HepG2 (cell line): ENCODE measurements around the gene CD302. TPM values are rescaled to one million over a fixed set of nuclear protein-coding genes. Genes with fewer than 3 reads are reported as not detected.

Experiments
- ATAC-seq: fragments of 200-7000 bp; cut with Tn5 transposase; 3 replicates; pipeline ENCODE4 v1.9.1; 2020; ENCODE audit warnings: mild to moderate bottlenecking, moderate library complexity
- BruUV-seq: library from RNA; stranded (reverse); fragments of 400-500 nt; replicated peaks from 2 replicates; lab custom pipeline; 2021; lab: Mats Ljungman, UMichigan
- CTCF ChIA-PET: fragments of 300-600 bp; formaldehyde crosslinking; extraction: SDS; loops from one replicate; lab custom pipeline; 2021; ENCODE audit warnings: low total read pairs, inconsistent platforms, low intra/inter-chr PET ratio; lab: Yijun Ruan, JAX
- POLR2A ChIA-PET: fragments of 350-600 bp; sonication (Branson Sonifier 250); formaldehyde crosslinking; loops from one replicate; lab custom pipeline; 2020; ENCODE audit warnings: antibody characterized with exemption, inconsistent platforms; lab: Yijun Ruan, JAX
- DNase-seq: peaks from one replicate; pipeline ENCODE4 v3.0.0-alpha.2; 2015; ENCODE audit warnings: low spot score
- FAIRE-seq: peaks from 3 replicates; lab custom pipeline; 2011; peaks lifted over from hg19 to GRCh38; lab: Jason Lieb, UNC
- H2AFZ ChIP-seq: one replicate; pipeline ENCODE4 v1.6.1; 2011; ENCODE audit warnings: low read length, inconsistent platforms
- H3K27ac ChIP-seq: fragments of 300-600 bp; 3 replicates; pipeline ENCODE4 v1.8.0; 2011; ENCODE audit warnings: mixed run types, mild to moderate bottlenecking, mixed read lengths, low read length, inconsistent platforms; ENCODE audit not compliant: insufficient read depth; ENCODE audit errors: extremely low read length
- H3K27me3 ChIP-seq, 2 experiments: fragments of 200-600 bp in 1 of 2; 2 replicates in 1 of 2; 3 replicates in 1 of 2; pipeline versions ENCODE4 v1.6.0 to v1.8.0; 2011; ENCODE audit warnings: low read length in 2 of 2, mild to moderate bottlenecking in 2 of 2, moderate library complexity in 2 of 2, inconsistent platforms in 1 of 2; ENCODE audit not compliant: insufficient read depth in 2 of 2, control insufficient read depth in 1 of 2
- H3K36me3 ChIP-seq, 2 experiments: fragments of 200-600 bp in 1 of 2; replicated peaks in 1 of 2; 2 replicates in 1 of 2; 3 replicates in 1 of 2; pipeline versions ENCODE4 v1.5.1 to v1.8.0; 2011; ENCODE audit warnings: low read length in 2 of 2, inconsistent platforms in 1 of 2; ENCODE audit not compliant: insufficient read depth in 2 of 2, control insufficient read depth in 1 of 2
- H3K4me1 ChIP-seq: 2 replicates; pipeline ENCODE4 v1.5.1; 2012; ENCODE audit warnings: low read length, inconsistent platforms; ENCODE audit not compliant: insufficient read depth
- H3K4me2 ChIP-seq: 2 replicates; pipeline ENCODE4 v1.6.0; 2011; ENCODE audit warnings: low read depth, low read length, inconsistent platforms
- H3K4me3 ChIP-seq, 3 experiments: fragments of 200-600 bp in 1 of 3; sonication (generic), shearing (Covaris generic) in 1 of 3; replicated peaks in 1 of 3; 2 replicates each; pipeline ENCODE4 v1.5.1; 2011 to 2016; ENCODE audit warnings: low read length in 3 of 3, inconsistent platforms in 2 of 3, low read depth in 2 of 3, mild to moderate bottlenecking in 2 of 3, control low read depth in 1 of 3, mixed read lengths in 1 of 3; ENCODE audit not compliant: insufficient read depth in 1 of 3
- H3K79me2 ChIP-seq: one replicate; pipeline ENCODE4 v1.6.1; 2011; ENCODE audit warnings: low read length, inconsistent platforms; ENCODE audit not compliant: insufficient read depth
- H3K9ac ChIP-seq: 2 replicates; pipeline ENCODE4 v1.6.0; 2011; ENCODE audit warnings: mild to moderate bottlenecking, low read depth, low read length, inconsistent platforms; ENCODE audit not compliant: insufficient read depth
- H3K9me3 ChIP-seq: 2 replicates; pipeline ENCODE4 v1.5.1; 2012; ENCODE audit warnings: mild to moderate bottlenecking, low read length
- H4K20me1 ChIP-seq: 2 replicates; pipeline ENCODE4 v1.6.0; 2011; ENCODE audit warnings: inconsistent platforms, mild to moderate bottlenecking, low read length, moderate library complexity; ENCODE audit not compliant: insufficient read depth
- ARHGAP35 ChIP-seq: sonication (generic); formaldehyde crosslinking; IDR thresholded peaks from 2 replicates; pipeline ENCODE4 v1.9.0; 2022; ENCODE audit warnings: mild to moderate bottlenecking, inconsistent platforms, moderate library complexity, missing genetic modification reagents, borderline replicate concordance
- DNMT3B ChIP-seq: conservative IDR thresholded peaks from 2 replicates; pipeline ENCODE4 v1.6.1; 2016; ENCODE audit warnings: missing biosample characterization, control low read depth
- EZH2 ChIP-seq: conservative IDR thresholded peaks from 2 replicates; pipeline ENCODE4 v1.6.1; 2012; ENCODE audit warnings: mild to moderate bottlenecking, low read depth, low read length, moderate library complexity
- HOXA9 ChIP-seq: sonication (generic); formaldehyde crosslinking; IDR thresholded peaks from 2 replicates; pipeline ENCODE4 v1.8.1; 2022; ENCODE audit warnings: missing genetic modification reagents, mild to moderate bottlenecking, moderate library complexity, borderline replicate concordance
- MTF2 ChIP-seq: sonication (generic); formaldehyde crosslinking; IDR thresholded peaks from 2 replicates; pipeline ENCODE4 v1.5.0; 2020; ENCODE audit warnings: missing genetic modification reagents, borderline replicate concordance
- SMC3 ChIP-seq: IDR thresholded peaks from 2 replicates; pipeline ENCODE4 v1.6.1; 2011; ENCODE audit warnings: low read length, improper control_type of control experiment
- TAF1 ChIP-seq: sonication (generic); formaldehyde crosslinking; IDR thresholded peaks from 2 replicates; pipeline ENCODE4 v1.4.0; 2020; ENCODE audit warnings: missing genetic modification reagents
- TMF1 ChIP-seq: sonication (generic); formaldehyde crosslinking; IDR thresholded peaks from 2 replicates; pipeline ENCODE4 v1.8.1; 2022; ENCODE audit warnings: low read depth, missing genetic modification reagents
- ZBTB26 ChIP-seq: IDR thresholded peaks from 2 replicates; pipeline ENCODE4 v1.6.1; 2016; ENCODE audit warnings: missing compliant biosample characterization, missing genetic modification reagents, borderline replicate concordance
- ZNF138 ChIP-seq: sonication (generic); formaldehyde crosslinking; IDR thresholded peaks from 2 replicates; pipeline ENCODE4 v1.5.0; 2020; ENCODE audit warnings: mild to moderate bottlenecking, low read depth, missing genetic modification reagents
- ZNF343 ChIP-seq: sonication (generic); formaldehyde crosslinking; IDR thresholded peaks from 2 replicates; pipeline ENCODE4 v1.4.0; 2020; ENCODE audit warnings: mild to moderate bottlenecking, missing genetic modification reagents
- ZNF383 ChIP-seq: sonication (generic); formaldehyde crosslinking; IDR thresholded peaks from 2 replicates; pipeline ENCODE4 v1.4.0; 2020; ENCODE audit warnings: missing genetic modification reagents, mild to moderate bottlenecking, borderline replicate concordance
- ZNF414 ChIP-seq: sonication (generic); formaldehyde crosslinking; IDR thresholded peaks from 2 replicates; pipeline ENCODE4 v1.5.0; 2020; ENCODE audit warnings: missing genetic modification reagents
- ZNF556 ChIP-seq: sonication (generic); formaldehyde crosslinking; IDR thresholded peaks from 2 replicates; pipeline ENCODE4 v1.4.0; 2020; ENCODE audit warnings: mild to moderate bottlenecking, missing genetic modification reagents, borderline replicate concordance
- ZNF580 ChIP-seq: IDR thresholded peaks from 2 replicates; pipeline ENCODE4 v1.6.1; 2016; ENCODE audit warnings: low read depth, borderline replicate concordance
- ZSCAN21 ChIP-seq: sonication (generic); formaldehyde crosslinking; IDR thresholded peaks from 2 replicates; pipeline ENCODE4 v1.8.0; 2022; ENCODE audit warnings: mild to moderate bottlenecking, missing genetic modification reagents, moderate library complexity, borderline replicate concordance
- WGBS: methylation state at CpG from one replicate; pipeline ENCODE4 v1.1.6; 2017; ENCODE audit warnings: low lambda C conversion rate; 5-methylcytosine and 5-hydroxymethylcytosine counted together
- in situ Hi-C: cut with HindIII; loops from 2 replicates; pipeline ENCODE4 v1.10.0; 2017; ENCODE audit warnings: low pct_unique_long_range_greater_than_20kb; ENCODE audit not compliant: extremely low pct_ligation_motif_present
- intact Hi-C: fragments of 100-400 bp; cut with micrococcal nuclease; formaldehyde crosslinking; loops from one replicate; pipeline ENCODE4 v1.10.0; 2022; ENCODE audit not compliant: unreplicated experiment
- polyA plus RNA-seq, 8 experiments: library from polyadenylated mRNA; depleted of rRNA in 3 of 8; stranded (reverse) in 7 of 8; unstranded in 1 of 8; fragments of >200 nt; fragmentation: Illumina TruSeq in 4 of 8; extraction: Trizol in 4 of 8; gene quantifications; 2 replicates each; pipeline versions ENCODE4 v1.2.1 to v1.2.3, GENCODE V29; 2011 to 2016; ENCODE audit warnings: low read depth in 4 of 8, missing spikeins in 1 of 8, mixed read lengths in 1 of 8; ENCODE audit not compliant: insufficient read depth in 1 of 8
- total RNA-seq, 5 experiments: library from RNA; depleted of rRNA; stranded (reverse); fragments of >200 nt; fragmentation: Illumina TruSeq; extraction: Trizol; gene quantifications; 2 replicates each; pipeline ENCODE4 v1.2.3, GENCODE V29; 2016; ENCODE audit warnings: low read depth in 1 of 5

CD302 gene
- total and polyA plus RNA-seq, 2 of the 13 experiments (the other 11 are each of a cell fraction or from before 2014, with no cell fraction given) = 8.0 to 15.6 TPM

- no peaks in the 10 kb centered on the region for H3K9me3 ChIP-seq
- no peak overlapping the region for H3K4me3 ChIP-seq
- no peaks in the 10 kb centered on the region for H4K20me1 ChIP-seq
- no peaks in the 10 kb centered on the region for H3K36me3 ChIP-seq
- no TSS peak for BruUV-seq
- no peaks in the 10 kb centered on the region for H3K79me2 ChIP-seq
- WGBS = 28% methylated on average over 1 of the region's 1 CpG
- H3K27ac ChIP-seq = no peak overlapping the region
- no peak for DNase-seq
- CTCF ChIA-PET = no interaction called here
- no peak overlapping the region for H3K9ac ChIP-seq
- H2AFZ ChIP-seq = no peak overlapping the region
- POLR2A ChIA-PET = no interaction called here
- no peaks in the 10 kb centered on the region for H3K4me1 ChIP-seq
- in situ Hi-C loops = no loop called here
- intact Hi-C loops = no loop called here
- no peak for TF ChIP-seq MTF2 (CRISPR knock-in tag)
- no peak for TF ChIP-seq ZNF556
- TF ChIP-seq ZNF414 (CRISPR knock-in tag) = no peak
- TF ChIP-seq ZNF580 (CRISPR knock-in tag) = no peak
- TF ChIP-seq SMC3 = no peak
- no peak for TF ChIP-seq EZH2
- no peak for TF ChIP-seq ZNF383 (CRISPR knock-in tag)
- TF ChIP-seq DNMT3B (CRISPR knock-in tag) = no peak
- TF ChIP-seq HOXA9 = no peak
- TF ChIP-seq TMF1 (CRISPR knock-in tag) = no peak
- no peak for TF ChIP-seq ZNF138 (CRISPR knock-in tag)
- TF ChIP-seq TAF1 (CRISPR knock-in tag) = no peak
- TF ChIP-seq ZNF343 = no peak
- TF ChIP-seq ZSCAN21 (CRISPR knock-in tag) = no peak
- no peak for TF ChIP-seq ARHGAP35 (CRISPR knock-in tag)
- no peak for TF ChIP-seq ZBTB26 (CRISPR knock-in tag)
- TF ChIP-seq, all 625 proteins: peak for 0
- FAIRE-seq (no peak), ATAC-seq (no peak)
- no peak overlapping the region for H3K4me2 ChIP-seq
- 0 out of 5 replicates have a peak, but pooled peaks cover 0 to 4% of the 10 kb centered on the region in 2 experiments for H3K27me3 ChIP-seq
Observed at GRCh38 chr2:159829376-159829775, 31.4 kb upstream of the CD302 start.
